ENCODE results near the gene TSPO2. TPM values are rescaled to one million over a fixed set of nuclear protein-coding genes. Genes with fewer than 3 reads are reported as not detected.
"Not testable (repeated sequence)": the region's sequence is repeated elsewhere in the genome, so short reads cannot be mapped to it uniquely, and the experiment has no call there.

The TSPO2 gene, protein sequence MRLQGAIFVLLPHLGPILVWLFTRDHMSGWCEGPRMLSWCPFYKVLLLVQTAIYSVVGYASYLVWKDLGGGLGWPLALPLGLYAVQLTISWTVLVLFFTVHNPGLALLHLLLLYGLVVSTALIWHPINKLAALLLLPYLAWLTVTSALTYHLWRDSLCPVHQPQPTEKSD
- total RNA-seq (2014; rRNA removed; shearing (Covaris generic)) = not detected in 2 replicates

DNA sequence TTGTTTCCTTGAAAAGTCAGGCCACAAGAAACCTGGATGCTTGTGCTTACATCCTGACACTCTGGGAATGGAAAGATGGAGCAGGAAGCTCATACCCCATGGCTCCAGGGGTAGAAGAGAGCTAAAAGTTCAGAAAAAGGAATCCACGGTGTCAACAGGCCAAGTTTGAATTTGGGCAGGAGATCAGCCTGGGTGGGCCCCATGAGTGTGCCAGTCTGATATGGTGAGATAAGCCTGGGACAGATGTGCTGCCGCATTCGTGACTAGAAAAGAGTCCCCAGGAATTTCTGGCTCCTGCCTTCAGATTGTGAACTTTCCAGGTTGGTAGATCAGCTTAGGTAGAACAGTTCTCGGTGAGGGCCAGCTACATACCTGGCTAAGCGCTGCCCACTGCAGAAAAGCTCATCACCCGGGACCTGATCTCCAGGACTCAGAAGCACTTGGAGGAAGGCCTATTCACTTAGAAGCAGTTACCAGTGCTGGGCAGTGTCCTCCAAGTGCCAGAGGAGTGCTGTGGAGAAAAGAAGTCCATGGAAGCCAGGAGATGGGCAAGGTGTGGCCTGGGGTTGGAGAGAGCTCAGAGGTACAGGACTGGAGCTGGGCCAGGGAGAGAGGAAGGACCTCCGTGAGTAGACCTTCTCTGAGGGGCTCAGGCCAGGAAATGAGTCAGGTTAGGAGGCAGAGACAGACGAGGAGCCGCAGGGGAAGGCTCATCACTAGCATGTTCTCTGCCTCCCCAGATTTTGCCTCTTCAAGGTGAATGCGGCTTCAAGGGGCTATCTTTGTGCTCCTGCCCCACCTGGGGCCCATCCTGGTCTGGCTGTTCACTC, at the start of gene TSPO2:
TSS of gene TSPO2 (plus strand) at position 242 of the 830 bp plus-strand sequence. CDS start at position 761, 519 bp downstream.
- no peak for DNase-seq
- no peaks in the 10 kb centered on the region for H3K9me3 ChIP-seq (replicated peaks)
- peaks cover 15% of the 10 kb centered on the region; the same call in 1 of the 2 replicates for H3K4me1 ChIP-seq
- no peak within 1 kb of the TSS for H3K27ac ChIP-seq
- no peak within 1 kb of the TSS for H3K4me3 ChIP-seq
- no peaks in the 10 kb centered on the region for H3K36me3 ChIP-seq
- no peaks in the 10 kb centered on the region for H3K27me3 ChIP-seq

GRCh38 chr6:40992746-40993145, 49.5 kb upstream of the TSPO2 start:
- no peak for DNase-seq
- H3K4me1 ChIP-seq = peaks cover 15% of the 10 kb centered on the region
- H3K36me3 ChIP-seq = no peaks in the 10 kb centered on the region
- no peaks in the 10 kb centered on the region for H3K27me3 ChIP-seq
- H3K27ac ChIP-seq = no peak overlapping the region
- no peak overlapping the region for H3K4me3 ChIP-seq
- H3K9me3 ChIP-seq (replicated peaks) = no peaks in the 10 kb centered on the region

DNA sequence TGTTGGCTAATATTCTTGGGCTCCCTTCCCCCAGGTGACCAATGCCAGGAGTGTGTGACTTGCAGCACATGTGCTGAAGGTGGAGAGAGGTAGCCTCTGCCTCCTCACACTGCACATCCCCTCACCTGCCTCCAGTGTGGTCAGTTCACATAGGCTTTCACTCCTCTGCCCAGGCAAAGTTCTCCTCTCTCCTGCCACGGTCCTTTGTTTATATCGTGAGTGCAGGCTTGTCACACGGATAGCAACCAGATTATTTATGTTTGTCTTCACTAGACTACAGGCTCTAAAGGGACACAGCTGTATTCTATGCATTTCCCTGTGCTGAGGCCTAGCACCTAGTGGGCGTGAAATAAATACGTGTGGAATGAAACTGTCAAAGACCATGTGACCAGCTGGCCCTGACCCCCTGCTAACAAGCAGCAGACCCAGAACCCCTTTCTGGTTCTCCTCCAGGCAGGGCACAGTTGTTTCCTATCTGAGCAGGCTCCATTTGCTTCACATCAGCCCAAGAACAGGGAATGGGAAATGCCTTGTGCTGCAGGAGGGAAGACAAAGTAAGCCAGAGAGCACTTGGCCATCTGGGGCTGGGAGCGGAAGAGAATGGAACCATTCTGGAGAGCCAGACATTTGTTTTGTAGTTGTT, 45.6 kb upstream of the TSPO2 start:
- Histone ChIP-seq H3K4me1 (peaks cover 15% of the 10 kb centered on the region), H3K9me3 (replicated peaks) (no peaks in the 10 kb centered on the region), H3K27ac (no peak overlapping the region), H3K36me3 (no peaks in the 10 kb centered on the region), H3K4me3 (no peak overlapping the region), H3K27me3 (no peaks in the 10 kb centered on the region)
- no peak for DNase-seq

- Histone ChIP-seq H3K4me1 (peaks cover 15% of the 10 kb centered on the region), H3K27ac (no peak overlapping the region), H3K4me3 (no peak overlapping the region), H3K9me3 (replicated peaks) (no peaks in the 10 kb centered on the region), H3K36me3 (no peaks in the 10 kb centered on the region), H3K27me3 (no peaks in the 10 kb centered on the region)
- DNase-seq = peak in 1 of 2 experiments; percentile 16
Measured at GRCh38 chr6:40997234-40997957, 44.9 kb upstream of the TSPO2 start.

DNA sequence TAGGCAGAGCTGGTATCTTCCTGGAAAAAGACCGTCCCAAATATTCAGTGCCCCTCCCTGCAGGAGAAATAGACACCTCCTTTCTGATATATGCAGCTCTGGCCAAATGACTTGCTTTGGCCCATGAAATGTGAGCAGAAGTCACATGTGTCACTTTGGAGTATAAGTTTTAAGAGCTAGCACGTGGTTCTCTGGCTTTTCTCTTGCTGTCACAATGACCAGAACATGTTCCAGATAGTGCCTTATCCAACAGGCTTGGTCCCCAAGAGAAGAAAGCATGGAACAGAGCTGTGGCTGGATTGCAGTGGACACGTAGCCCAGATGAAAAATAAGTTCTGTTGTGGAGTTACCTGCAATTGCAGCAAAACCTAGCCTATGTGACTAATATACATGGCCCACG, 43.6 kb upstream of the TSPO2 start:
- H3K27me3 ChIP-seq = no peaks in the 10 kb centered on the region
- no peaks in the 10 kb centered on the region for H3K36me3 ChIP-seq
- no peak for DNase-seq
- no peaks in the 10 kb centered on the region for H3K9me3 ChIP-seq (replicated peaks)
- no peak overlapping the region for H3K27ac ChIP-seq
- H3K4me3 ChIP-seq = no peak overlapping the region
- H3K4me1 ChIP-seq = peaks cover 15% of the 10 kb centered on the region

GRCh38 chr6:40999569-40999968, 42.7 kb upstream of the TSPO2 start:
- peak; percentile 25 to 55 for DNase-seq

DNA sequence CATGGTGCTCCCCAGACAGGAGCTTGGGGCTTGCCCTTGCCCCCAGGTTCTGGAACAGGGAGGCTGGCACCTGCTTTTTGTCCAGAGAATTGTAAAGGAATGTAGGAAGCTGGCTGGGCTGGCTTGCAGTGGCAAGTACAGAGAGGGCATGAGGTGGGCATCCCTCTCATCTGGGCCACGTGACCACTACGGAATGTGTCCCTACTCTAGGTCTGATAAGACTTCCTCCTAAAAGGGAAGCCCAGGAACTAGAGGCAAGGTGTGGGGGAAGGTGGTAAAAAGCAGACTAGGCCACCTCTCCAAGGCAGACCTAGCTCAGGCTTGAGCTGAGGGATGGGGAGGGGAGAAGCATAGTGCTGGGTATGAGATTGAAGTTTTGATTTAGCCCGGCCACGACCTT, 42.0 kb upstream of the TSPO2 start:
- no peak for DNase-seq
- Histone ChIP-seq H3K27ac (no peak overlapping the region), H3K9me3 (replicated peaks) (no peaks in the 10 kb centered on the region), H3K4me1 (peaks cover 15% of the 10 kb centered on the region), H3K36me3 (no peaks in the 10 kb centered on the region), H3K4me3 (no peak overlapping the region), H3K27me3 (no peaks in the 10 kb centered on the region)

More at GRCh38 chr6:40999569-40999968, 42.7 kb upstream of the TSPO2 start:
- Histone ChIP-seq H3K4me3 (no peak overlapping the region), H3K27me3 (no peaks in the 10 kb centered on the region), H3K9me3 (replicated peaks) (no peaks in the 10 kb centered on the region), H3K27ac (no peak overlapping the region), H3K36me3 (no peaks in the 10 kb centered on the region), H3K4me1 (peaks cover 15% of the 10 kb centered on the region)

GRCh38 chr6:41002168-41002567, 40.1 kb upstream of the TSPO2 start:
- H3K27me3 ChIP-seq = no peaks in the 10 kb centered on the region
- H3K4me1 ChIP-seq = peaks cover 6% of the 10 kb centered on the region
- DNase-seq = no peak
- H3K4me3 ChIP-seq = no peak overlapping the region
- H3K9me3 ChIP-seq (replicated peaks) = no peaks in the 10 kb centered on the region
- H3K27ac ChIP-seq = no peak overlapping the region
- H3K36me3 ChIP-seq = no peaks in the 10 kb centered on the region

GRCh38 chr6:41006217-41006616, 36.0 kb upstream of the TSPO2 start:
- not testable (repeated sequence) for H3K27ac ChIP-seq; H3K9me3 ChIP-seq (replicated peaks); H3K36me3 ChIP-seq; H3K4me1 ChIP-seq; H3K27me3 ChIP-seq; H3K4me3 ChIP-seq
- peak; percentile 57 to 78 for DNase-seq

GRCh38 chr6:41006980-41007379, 35.3 kb upstream of the TSPO2 start:
- DNase-seq; H3K4me3 ChIP-seq; H3K36me3 ChIP-seq; H3K9me3 ChIP-seq (replicated peaks); H3K27me3 ChIP-seq; H3K27ac ChIP-seq; H3K4me1 ChIP-seq: not testable (repeated sequence)

- Histone ChIP-seq H3K9me3 (replicated peaks) (no peaks in the 10 kb centered on the region), H3K4me1 (no peaks in the 10 kb centered on the region), H3K27me3 (no peaks in the 10 kb centered on the region), H3K36me3 (no peaks in the 10 kb centered on the region), H3K27ac (no peak overlapping the region), H3K4me3 (no peak overlapping the region)
- DNase-seq = no peak
Measured at GRCh38 chr6:41008011-41008410, 34.3 kb upstream of the TSPO2 start.

- Histone ChIP-seq H3K4me1 (no peaks in the 10 kb centered on the region), H3K36me3 (no peaks in the 10 kb centered on the region), H3K27me3 (no peaks in the 10 kb centered on the region), H3K9me3 (replicated peaks) (no peaks in the 10 kb centered on the region), H3K27ac (no peak overlapping the region), H3K4me3 (no peak overlapping the region)
- DNase-seq = no peak
Measured at GRCh38 chr6:41009669-41010068, 32.6 kb upstream of the TSPO2 start.

DNA sequence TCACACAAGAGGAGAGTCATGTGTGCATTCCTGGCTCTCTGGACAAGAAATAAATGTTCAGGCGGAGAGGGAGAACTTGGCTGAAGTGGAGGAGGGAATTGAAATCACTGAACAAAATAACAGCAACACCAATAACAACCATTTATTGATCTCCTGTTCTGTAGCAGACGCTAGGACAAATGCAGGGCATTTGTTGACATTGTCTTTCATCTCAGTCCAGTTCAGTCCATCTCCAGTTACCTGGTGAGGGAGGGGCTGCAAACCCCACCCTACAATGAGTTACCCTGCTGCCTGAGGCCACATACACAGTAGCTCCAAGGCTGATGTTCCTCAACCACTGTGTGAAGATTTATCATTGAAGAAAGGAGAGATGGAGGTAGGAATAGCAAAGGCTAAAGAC, 30.6 kb upstream of the TSPO2 start:
- Histone ChIP-seq H3K4me3 (no peak overlapping the region), H3K36me3 (no peaks in the 10 kb centered on the region), H3K27ac (no peak overlapping the region), H3K4me1 (no peaks in the 10 kb centered on the region), H3K27me3 (no peaks in the 10 kb centered on the region), H3K9me3 (replicated peaks) (no peaks in the 10 kb centered on the region)
- DNase-seq = no peak

- Histone ChIP-seq H3K4me3 (no peak overlapping the region), H3K4me1 (no peaks in the 10 kb centered on the region), H3K27me3 (no peaks in the 10 kb centered on the region), H3K27ac (no peak overlapping the region), H3K36me3 (no peaks in the 10 kb centered on the region), H3K9me3 (replicated peaks) (no peaks in the 10 kb centered on the region)
- DNase-seq = no peak
Measured at GRCh38 chr6:41013466-41014153, 28.7 kb upstream of the TSPO2 start.

All from SJCRH30 (cell line).